Mesothelial cell of epicardium (in vitro differentiated cells): ENCODE measurements around the gene GGN. TPM values are rescaled to one million over a fixed set of nuclear protein-coding genes. Genes with fewer than 3 reads are reported as not detected.

Experiments used
- DNase-seq, 2 experiments: peaks; one replicate each; pipeline ENCODE4 v3.0.0; 2021; ENCODE audit warnings: low spot score in 2 of 2; ENCODE audit not compliant: unreplicated experiment in 2 of 2
- H3K27ac Mint-ChIP-seq: 2 replicates; pipeline ENCODE4 v1.8.0; 2021; ENCODE audit warnings: mixed read lengths
- H3K27me3 Mint-ChIP-seq: 2 replicates; pipeline ENCODE4 v1.8.0; 2021; ENCODE audit warnings: low read depth, mixed read lengths
- H3K36me3 Mint-ChIP-seq: 2 replicates; pipeline ENCODE4 v1.8.0; 2021; ENCODE audit warnings: mixed read lengths
- H3K4me1 Mint-ChIP-seq: 2 replicates; pipeline ENCODE4 v1.8.0; 2021; ENCODE audit warnings: mixed read lengths
- H3K4me3 Mint-ChIP-seq: 2 replicates; pipeline ENCODE4 v1.8.0; 2021; ENCODE audit warnings: mild to moderate bottlenecking, moderate library complexity, mixed read lengths
- H3K9me3 Mint-ChIP-seq: 2 replicates; pipeline ENCODE4 v1.8.0; 2021; ENCODE audit warnings: mixed read lengths
- CTCF ChIP-seq: fragments of 200-600 bp; sonication (generic); IDR thresholded peaks from one replicate; pipeline ENCODE4 v1.5.0; 2021; ENCODE audit warnings: antibody characterized with exemption; ENCODE audit not compliant: unreplicated experiment
- total RNA-seq: library from RNA; stranded (reverse); gene quantifications from 3 replicates; pipeline ENCODE4 v1.2.1, GENCODE V29; 2021

GGN gene
- total RNA-seq, 1 donor from 2014 or later = 1.3 TPM

DNA sequence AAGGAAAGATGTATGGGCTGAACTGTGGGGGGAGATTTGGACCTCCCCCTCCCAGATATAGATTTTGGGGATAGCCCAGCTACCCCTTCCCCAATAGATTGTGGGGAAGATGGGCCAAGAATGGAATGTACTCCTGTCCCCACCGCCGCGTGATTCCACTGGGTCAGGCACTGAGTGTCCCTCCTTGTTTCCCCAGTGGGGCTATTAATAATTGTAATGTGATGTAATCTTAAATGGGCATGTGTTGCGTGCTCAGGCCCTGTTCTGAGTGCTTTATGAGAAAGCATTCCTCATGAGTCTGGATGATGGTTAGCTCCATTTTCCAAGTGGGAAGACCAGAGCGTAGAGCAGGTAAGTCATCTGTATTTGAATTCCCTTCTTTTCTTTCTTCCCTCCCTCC, 12.1 kb downstream of the GGN start:
- H3K4me3 Mint-ChIP-seq = peak overlapping the region; percentile 97
- H3K27ac Mint-ChIP-seq = peak overlapping the region; percentile 98
- H3K9me3 Mint-ChIP-seq = no peaks in the 10 kb centered on the region
- no peak for DNase-seq
- peaks cover 8% of the 10 kb centered on the region for H3K36me3 Mint-ChIP-seq
- peaks cover 11% of the 10 kb centered on the region for H3K27me3 Mint-ChIP-seq
- H3K4me1 Mint-ChIP-seq = peaks cover 21% of the 10 kb centered on the region
- TF ChIP-seq CTCF = no peak

- Mint-ChIP-seq H3K4me1 (peaks cover 21% of the 10 kb centered on the region), H3K27ac (peak overlapping the region; percentile 98), H3K36me3 (peaks cover 5% of the 10 kb centered on the region), H3K9me3 (no peaks in the 10 kb centered on the region), H3K4me3 (peak overlapping the region; percentile 97), H3K27me3 (peaks cover 17% of the 10 kb centered on the region)
- no peak for TF ChIP-seq CTCF
- no peak for DNase-seq
These were observed 12.7 kb downstream of the GGN start for GRCh38 chr19:38375098-38375493.

DNA sequence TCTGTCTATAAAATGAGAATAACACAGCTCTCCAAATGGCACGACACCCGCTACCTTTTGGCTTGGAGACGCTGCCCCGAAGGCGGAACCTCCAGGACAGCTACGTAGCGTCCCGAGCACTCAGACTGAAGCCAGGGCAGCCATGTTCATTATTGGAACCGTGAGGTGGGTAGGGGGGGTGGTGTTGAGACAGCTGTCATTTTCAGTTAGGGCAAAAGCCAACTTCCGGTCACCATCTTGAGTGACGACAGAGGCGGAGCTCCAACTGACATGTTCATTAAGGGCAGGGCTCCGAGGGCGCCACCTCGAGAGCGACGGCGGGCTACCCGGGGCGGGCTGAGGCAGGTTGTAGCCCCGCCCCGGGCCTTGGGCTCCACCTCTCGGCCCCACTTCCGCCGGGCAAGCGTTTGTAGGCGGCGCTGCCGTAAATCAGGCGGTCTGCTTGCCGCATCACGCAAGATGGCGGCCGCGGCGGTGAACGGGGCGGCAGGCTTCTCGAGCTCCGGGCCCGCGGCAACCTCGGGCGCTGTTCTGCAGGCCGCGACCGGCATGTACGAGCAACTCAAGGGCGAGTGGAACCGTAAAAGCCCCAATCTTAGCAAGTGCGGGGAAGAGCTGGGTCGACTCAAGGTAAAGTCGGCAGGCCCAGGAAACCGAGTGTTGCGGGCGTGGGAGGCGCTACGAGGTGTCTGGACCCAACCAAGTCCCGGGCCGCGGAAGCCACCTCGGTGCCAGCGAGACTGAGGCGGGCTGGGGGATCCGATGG, 13.3 kb downstream of the GGN start, which contains the start of gene PSMD8:
PSMD8 (plus strand) TSS at position 240 of the 766 bp plus-strand sequence; CDS start at position 271, 31 bp downstream.
- H3K27ac Mint-ChIP-seq = peak within 1 kb of the TSS; percentile 98
- DNase-seq = peak; percentile 90 to 94
- H3K9me3 Mint-ChIP-seq = no peaks in the 10 kb centered on the region
- peaks cover 21% of the 10 kb centered on the region for H3K4me1 Mint-ChIP-seq
- H3K4me3 Mint-ChIP-seq = peak within 1 kb of the TSS; percentile 97
- H3K27me3 Mint-ChIP-seq = peaks cover 19% of the 10 kb centered on the region
- TF ChIP-seq CTCF = no peak
- peaks cover 3% of the 10 kb centered on the region for H3K36me3 Mint-ChIP-seq

GRCh38 chr19:38373907-38374331, 13.9 kb downstream of the GGN start:
- Mint-ChIP-seq H3K4me1 (peaks cover 21% of the 10 kb centered on the region), H3K9me3 (no peaks in the 10 kb centered on the region), H3K27ac (peak overlapping the region; percentile 98)

DNA sequence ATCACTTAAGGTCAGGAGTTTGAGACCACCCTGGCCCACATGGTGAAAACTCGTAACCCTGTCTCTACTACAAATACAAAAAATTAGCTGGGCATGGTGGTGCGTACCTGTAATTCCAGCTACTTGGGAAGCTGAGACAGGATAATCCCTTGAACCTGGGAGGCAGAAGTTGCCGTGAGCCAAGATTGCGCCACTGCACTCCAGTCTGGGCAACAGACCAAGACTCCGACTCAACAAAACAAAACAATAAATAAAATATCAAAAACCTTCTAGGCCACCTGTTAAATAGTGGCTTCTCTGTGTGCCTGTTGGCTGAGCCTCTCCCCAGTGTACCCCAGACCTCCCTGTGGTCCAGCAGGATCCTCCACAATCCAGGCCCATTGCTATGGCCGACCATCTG, 16.8 kb downstream of the GGN start:
- H3K27me3 Mint-ChIP-seq = peaks cover 27% of the 10 kb centered on the region
- H3K4me1 Mint-ChIP-seq = peaks cover 14% of the 10 kb centered on the region
- H3K9me3 Mint-ChIP-seq = no peaks in the 10 kb centered on the region
- H3K4me3 Mint-ChIP-seq = no peak overlapping the region
- no peak for TF ChIP-seq CTCF
- H3K27ac Mint-ChIP-seq = no peak overlapping the region
- DNase-seq = no peak
- no peaks in the 10 kb centered on the region for H3K36me3 Mint-ChIP-seq

More at GRCh38 chr19:38373907-38374331, 13.9 kb downstream of the GGN start:
- DNase-seq = no peak
- no peak for TF ChIP-seq CTCF
- H3K4me3 Mint-ChIP-seq = peak overlapping the region; percentile 97
- peaks cover 21% of the 10 kb centered on the region for H3K27me3 Mint-ChIP-seq
- H3K36me3 Mint-ChIP-seq = no peaks in the 10 kb centered on the region
